Renal cortex interstitium (tissue), 11 donors: ENCODE data around the gene ARAP1. TPM values are rescaled to one million over a fixed set of nuclear protein-coding genes. Genes with fewer than 3 reads are reported as not detected.

Experiments used
- DNase-seq, 11 donors: peaks; one replicate each; pipeline ENCODE4 v3.0.0-alpha.2; 2013; ENCODE audit warnings: low read depth in 9 of 11, low spot score in 4 of 11; ENCODE audit errors: extremely low read depth in 1 of 11
- polyA plus RNA-seq, 3 donors: library from polyadenylated mRNA; unstranded; fragments of 120-200 nt; gene quantifications; one replicate each; pipeline ENCODE4 v1.2.1, GENCODE V29; 2013; ENCODE audit not compliant: insufficient read length in 3 of 3

The ARAP1 gene
- polyA plus RNA-seq, 3 donors: 59.6 to 89.1 (median 85.3) TPM

- no peak for DNase-seq
These were observed 32.2 kb downstream of the ARAP1 start for GRCh38 chr11:72720047-72720446.

- no peak for DNase-seq
These were observed 32.7 kb downstream of the ARAP1 start for GRCh38 chr11:72719551-72719950.

GRCh38 chr11:72719144-72719543 is 33.1 kb downstream of the ARAP1 start:
- DNase-seq: no peak

GRCh38 chr11:72718101-72718501 is 34.1 kb downstream of the ARAP1 start:
- DNase-seq: no peak

GRCh38 chr11:72716788-72717435 is 35.3 kb downstream of the ARAP1 start:
- DNase-seq: no peak

GRCh38 chr11:72716290-72716689 is 35.9 kb downstream of the ARAP1 start:
- peak in 1 of 11 donors; percentile 46 for DNase-seq

GRCh38 chr11:72712841-72713240 is 39.4 kb downstream of the ARAP1 start:
- DNase-seq: no peak

GRCh38 chr11:72712168-72712751 is 39.9 kb downstream of the ARAP1 start:
- no peak for DNase-seq

- no peak for DNase-seq
These were observed 41.1 kb downstream of the ARAP1 start for GRCh38 chr11:72711141-72711540.

- no peak for DNase-seq
These were observed 41.9 kb downstream of the ARAP1 start for GRCh38 chr11:72710278-72710677.

GRCh38 chr11:72709478-72710238 is 42.5 kb downstream of the ARAP1 start:
- DNase-seq: no peak

GRCh38 chr11:72707032-72707431 is 45.2 kb downstream of the ARAP1 start:
- no peak for DNase-seq

GRCh38 chr11:72706579-72706978 is 45.6 kb downstream of the ARAP1 start:
- DNase-seq: no peak

- no peak for DNase-seq
These were observed 46.5 kb downstream of the ARAP1 start for GRCh38 chr11:72705442-72706365.

- no peak for DNase-seq
These were observed 47.4 kb downstream of the ARAP1 start for GRCh38 chr11:72704783-72705265.

- no peak for DNase-seq
These were observed 48.0 kb downstream of the ARAP1 start for GRCh38 chr11:72704028-72704782.

- peak in 8 of 11 donors; percentile 68 to 86 (median 76) for DNase-seq
These were observed 48.8 kb downstream of the ARAP1 start for GRCh38 chr11:72703267-72704008.
